Measurements from ENCODE around the gene CMTM4. TPM values are rescaled to one million over a fixed set of nuclear protein-coding genes. Genes with fewer than 3 reads are reported as not detected.
A peak's percentile ranks its signal among the peaks of the same experiment; 100 is the strongest.

CMTM4 gene
- total and polyA plus RNA-seq, 2 of the 8 experiments (the other 6 are each of a cell fraction or from before 2014, with no cell fraction given), result 35.3 to 51.7 TPM

GRCh38 chr16:66706506-66706880 is 9.9 kb upstream of the CMTM4 start:
- Histone ChIP-seq H2BK5ac (ENCODE audit: low read depth, low read length) (no peak overlapping the region), H2AFZ (ENCODE audit: low read length) (0 out of 2 replicates have a peak overlapping the region, but pooled peaks have one; percentile 2), H2BK15ac (ENCODE audit: low read length) (no peak overlapping the region), H3K4me2 (ENCODE audit: insufficient read depth in 1 of 2, low read depth in 2 of 2, low read length in 2 of 2) (no peak overlapping the region), H2AK5ac (ENCODE audit: low read depth, low read length) (no peak overlapping the region), H2BK120ac (replicated peaks; ENCODE audit: low read depth, low read length) (no peak overlapping the region), H3K79me1 (ENCODE audit: low read depth, low read length) (no peaks in the 10 kb centered on the region; the same call in 1 of the 2 replicates), H2BK12ac (ENCODE audit: low read depth, low read length) (no peak overlapping the region; the same call in 1 of the 2 replicates), H3K36me3 (ENCODE audit: control insufficient read depth in 2 of 4, insufficient read depth in 4 of 4, low read length in 3 of 4) (no peaks in the 10 kb centered on the region), H3K79me2 (ENCODE audit: control insufficient read depth in 1 of 2, insufficient read depth in 2 of 2, low read length in 2 of 2) (no peaks in the 10 kb centered on the region), H3K27ac (ENCODE audit: low read depth, low read length) (no peak overlapping the region), H4K91ac (replicated peaks; ENCODE audit: insufficient read length, low read length) (no peak overlapping the region), H4K20me1 (replicated peaks in 1 of 2; ENCODE audit: control insufficient read depth in 1 of 2, insufficient read depth in 2 of 2, low read length in 2 of 2) (no peaks in the 10 kb centered on the region), H3K23ac (ENCODE audit: insufficient read length) (no peak overlapping the region), H4K5ac (ENCODE audit: insufficient read length, low read depth, low read length) (no peak overlapping the region), H3K23me2 (ENCODE audit: low read depth, low read length) (no peaks in the 10 kb centered on the region; the same call in 1 of the 2 replicates), H3K56ac (replicated peaks; ENCODE audit: insufficient read length, low read depth, low read length) (no peak overlapping the region), H3K4me1 (replicated peaks in 1 of 4; ENCODE audit: control insufficient read depth in 3 of 4, insufficient read depth in 4 of 4, low read length in 3 of 4) (peaks cover 0 to 4% (median 1%) of the 10 kb centered on the region in 4 experiments; a peak in 2 of 7 replicates), H4K8ac (ENCODE audit: extremely low read depth, insufficient read depth, low read length) (no peak overlapping the region), H3K4ac (replicated peaks; ENCODE audit: insufficient read length, low read depth, low read length) (no peak overlapping the region), H3K18ac (ENCODE audit: extremely low read depth, low read length) (no peak overlapping the region), H3K9me3 (ENCODE audit: insufficient read depth in 2 of 2, low read depth in 1 of 2, low read length in 1 of 2) (no peaks in the 10 kb centered on the region), H2BK20ac (ENCODE audit: low read length) (no peak overlapping the region), H3K14ac (ENCODE audit: insufficient read length) (no peak overlapping the region), H3K27me3 (replicated peaks in 1 of 4; ENCODE audit: control insufficient read depth in 3 of 4, extremely low read depth in 1 of 4, insufficient read depth in 3 of 4, low read length in 3 of 4) (no peaks in the 10 kb centered on the region), H3K9ac (replicated peaks in 1 of 4; ENCODE audit: extremely low read depth in 1 of 4, low read depth in 3 of 4, low read length in 3 of 4) (no peak overlapping the region), H3K4me3 (ENCODE audit: extremely low read depth in 1 of 4, insufficient read depth in 2 of 4, low read depth in 3 of 4, low read length in 4 of 4) (no peak overlapping the region)
- ChIA-PET POLR2A (ENCODE audit: partially characterized antibody) (interaction anchor here (1.3 to 2.6 kb wide), 2 partner anchors 10 to 12 kb away, joined by 4 to 11 read pairs; no protein-coding TSS in a partner anchor), CTCF (ENCODE audit: partially characterized antibody) (interaction anchor here (0.7 kb wide), 1 partner anchor 148 kb away, joined by 3 read pairs; no protein-coding TSS in a partner anchor)
- 81% methylated on average over 8 of the region's 8 CpGs; no CpG with 5 or more reads in 1 of the 2 experiments for WGBS, 2 experiments (ENCODE audit: extremely low coverage in 1 of 2, insufficient coverage in 1 of 2, insufficient read length in 1 of 2, insufficient replicate concordance in 2 of 2, low coverage in 1 of 2, low lambda C conversion rate in 2 of 2, missing lambda C conversion rate in 1 of 2)
- TF ChIP-seq TAF1 (IDR thresholded peaks at IDR 0.05; ENCODE audit: low read depth, low read length) (no peak), POU5F1 (IDR thresholded peaks at IDR 0.05; ENCODE audit: low read depth, low read length) (no peak), HDAC2 (IDR thresholded peaks at IDR 0.05; ENCODE audit: borderline replicate concordance in 1 of 2, low read depth in 2 of 2, low read length in 2 of 2) (no peak)
- DNase-seq (ENCODE audit: low read depth in 1 of 2, low spot score in 2 of 2) (no peak), FAIRE-seq (no peak)

Data from H1 (cell line).